ENCODE measurements around the gene OR5T3.
"Not testable (repeated sequence)": the region's sequence is repeated elsewhere in the genome, so short reads cannot be mapped to it uniquely, and the experiment has no call there.

OR5T3 gene

DNA sequence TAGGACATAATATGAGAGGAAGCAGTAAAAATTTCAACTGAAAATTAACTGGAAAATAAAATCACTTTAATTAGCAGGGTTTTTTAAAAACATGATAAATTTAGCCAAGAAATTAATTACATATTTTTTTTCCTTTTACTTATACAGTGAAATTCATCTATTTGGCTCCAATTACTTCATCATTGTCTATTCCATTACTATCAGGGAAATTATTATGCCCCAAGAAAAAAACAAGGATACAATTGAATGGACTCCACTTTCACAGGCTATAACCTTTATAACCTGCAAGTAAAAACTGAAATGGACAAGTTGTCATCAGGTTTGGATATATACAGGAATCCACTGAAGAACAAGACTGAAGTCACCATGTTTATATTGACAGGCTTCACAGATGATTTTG, at the start of gene OR5T3:
OR5T3 (plus strand) TSS at position 301 of the 400 bp plus-strand sequence; CDS start at position 301, 0 bp downstream.
- no peak for DNase-seq

DNA sequence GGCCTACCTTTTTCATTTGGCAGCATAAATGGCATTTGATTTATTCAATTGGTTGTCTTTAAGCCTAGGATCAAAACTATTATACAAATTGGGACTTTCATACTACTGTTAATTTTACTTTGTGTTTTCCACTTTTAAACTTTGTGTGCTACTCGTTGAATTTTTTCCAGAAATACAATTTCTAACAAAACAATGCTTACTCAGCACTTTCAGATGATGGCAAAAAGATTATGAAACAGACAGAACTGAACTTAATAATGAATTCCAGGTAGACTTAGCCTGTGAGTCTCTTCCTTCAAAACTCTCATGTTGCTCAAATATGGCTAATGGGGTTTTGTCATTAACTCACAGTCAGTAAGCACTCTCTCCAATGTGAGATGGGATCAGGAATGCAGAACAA, 44.3 kb upstream of the OR5T3 start:
- DNase-seq, result no peak

DNA sequence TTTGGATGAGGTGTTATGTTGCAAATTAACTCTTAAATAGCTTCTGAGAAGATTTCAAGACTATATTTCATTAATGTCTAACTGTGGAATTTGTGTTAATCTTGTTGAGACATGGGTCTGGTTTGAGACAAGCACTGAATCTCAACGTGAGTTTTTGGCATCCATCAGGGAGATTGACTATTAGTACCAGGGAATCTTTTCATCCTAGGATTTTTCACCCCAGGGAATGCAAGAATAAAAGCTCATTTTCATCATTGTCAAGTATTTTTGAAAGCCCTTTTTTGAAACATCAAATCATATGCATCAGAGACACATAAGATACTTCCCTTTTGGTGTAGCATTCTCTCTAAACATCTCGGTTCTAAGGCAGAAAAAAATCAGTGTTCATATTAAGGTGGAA, 37.5 kb upstream of the OR5T3 start:
- no peak for DNase-seq

DNA sequence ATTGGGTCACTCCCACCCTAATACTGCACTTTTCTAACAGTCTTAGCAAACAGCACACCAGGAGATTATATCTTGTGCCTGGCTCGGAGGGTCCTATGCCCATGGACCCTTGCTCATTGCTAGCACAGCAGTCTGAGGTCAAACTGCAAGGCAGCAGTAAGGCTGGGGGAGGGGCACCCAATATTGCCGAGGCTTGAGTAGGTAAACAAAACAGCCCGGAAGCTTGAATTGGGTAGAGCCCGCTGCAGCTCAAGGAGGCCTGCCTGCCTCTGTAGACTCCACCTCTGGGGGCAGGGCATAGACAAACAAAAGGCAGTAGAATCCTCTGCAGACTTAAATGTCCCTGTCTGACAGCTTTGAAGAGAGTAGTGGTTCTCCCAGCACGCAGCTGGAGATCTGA, 32.3 kb upstream of the OR5T3 start:
- DNase-seq, result not testable (repeated sequence)

DNA sequence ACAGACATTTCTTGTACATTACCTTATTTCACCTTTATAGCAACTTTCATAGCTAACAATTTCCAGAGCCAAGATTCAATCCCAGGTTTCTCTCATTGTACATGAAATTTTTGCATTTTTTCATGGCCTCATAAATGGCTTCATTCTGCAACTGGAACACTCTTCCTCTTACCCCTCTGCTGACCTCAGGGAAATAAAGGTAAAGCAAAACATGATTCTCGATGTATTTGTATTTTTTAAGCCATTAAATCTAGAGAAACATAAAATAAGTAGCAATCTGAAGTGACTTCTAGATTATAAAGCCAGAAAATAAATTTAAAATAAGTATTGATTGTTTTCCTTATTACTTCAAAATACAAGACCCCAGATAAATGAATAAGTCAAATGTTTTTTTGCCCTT, 17.9 kb upstream of the OR5T3 start, which contains the start of gene OR5T2:
OR5T2 (minus strand) TSS at position 101 of the 400 bp plus-strand sequence. CDS start 1,193 bp downstream, outside the sequence.
- DNase-seq, result no peak

DNA sequence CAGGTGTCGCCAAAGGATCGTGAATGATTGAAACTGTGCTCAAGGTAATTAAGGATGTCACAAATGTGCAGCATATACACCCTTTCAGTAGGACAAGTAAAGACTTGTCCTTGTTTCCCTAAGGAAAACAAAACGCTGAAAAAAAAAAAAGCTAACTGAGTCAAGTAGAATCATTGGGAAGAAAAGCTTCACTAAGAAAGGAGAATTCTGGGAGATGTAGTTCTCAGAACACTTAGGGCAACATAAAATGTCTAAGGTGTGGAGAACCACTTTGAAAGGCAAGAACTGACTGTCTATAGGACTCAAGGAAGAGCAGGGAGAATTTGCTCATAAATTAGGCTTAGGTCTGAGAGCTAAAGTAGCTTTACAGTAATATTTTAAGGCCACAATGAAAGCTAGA, 19.0 kb downstream of the OR5T3 start:
- DNase-seq, result no peak

DNA sequence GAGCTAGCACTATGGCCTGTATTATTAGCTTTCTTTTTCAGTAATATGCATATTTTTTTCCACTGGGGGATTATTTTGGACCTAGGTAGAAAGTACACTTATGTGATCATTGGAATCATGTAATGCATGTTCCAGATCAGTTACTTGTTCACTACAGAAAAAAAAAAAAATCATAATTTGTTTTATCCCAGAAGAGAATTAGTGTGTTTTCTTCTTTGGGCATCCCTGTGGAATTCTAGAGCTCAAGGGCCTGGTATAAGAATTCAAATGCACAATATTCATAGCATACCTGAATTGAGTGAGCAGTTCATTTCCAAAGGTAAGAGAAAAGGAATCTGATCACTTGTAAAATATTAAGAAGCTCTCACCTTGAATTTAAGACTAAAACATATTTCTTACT, 21.8 kb downstream of the OR5T3 start, which contains the start of gene OR5T1:
OR5T1 (plus strand) TSS at position 301 of the 400 bp plus-strand sequence. CDS start 1,485 bp downstream, outside the sequence.
- no peak for DNase-seq

DNA sequence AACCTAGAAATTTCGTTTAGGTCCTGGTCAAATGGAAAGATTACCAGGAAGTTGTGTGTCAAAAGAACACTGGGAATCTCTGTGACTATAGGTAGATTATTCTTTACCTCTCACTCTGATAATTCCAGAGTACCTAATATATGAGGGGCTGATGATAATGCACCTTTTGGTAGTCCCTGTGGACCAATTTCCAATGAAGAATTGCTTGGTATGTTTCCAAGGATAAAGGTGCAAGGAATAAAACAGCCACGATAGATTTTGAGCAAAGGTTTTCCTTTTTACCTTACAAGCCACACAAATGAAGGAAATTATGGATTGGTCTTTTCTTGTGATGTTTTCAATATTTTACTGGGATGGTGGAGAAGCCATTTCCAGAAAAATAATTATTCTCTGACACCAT, 40.1 kb downstream of the OR5T3 start, which contains the start of gene OR8H1:
OR8H1 (minus strand) TSS at position 101 of the 400 bp plus-strand sequence. CDS start 1,192 bp downstream, outside the sequence.
- DNase-seq, result no peak

DNA sequence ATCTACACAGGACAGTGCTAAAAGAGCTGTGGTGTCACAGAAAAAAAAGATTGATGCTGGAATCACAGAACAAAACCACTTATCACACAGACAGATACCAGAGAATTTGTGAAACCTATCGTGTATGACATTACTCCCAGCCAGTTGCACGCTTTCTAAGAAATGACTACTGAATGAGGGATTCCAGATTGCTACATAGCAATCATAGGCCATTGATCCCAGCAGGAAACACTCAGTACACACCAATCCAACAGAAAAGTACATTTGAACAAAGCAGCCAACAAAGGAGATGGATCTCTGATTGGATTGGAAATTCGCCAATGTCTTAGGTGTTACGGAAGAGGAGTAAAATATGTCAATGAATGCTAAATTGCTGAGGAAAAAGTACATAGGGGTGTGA, 44.8 kb downstream of the OR5T3 start:
- no peak for DNase-seq

All from NCI-H2029 (cell line).